NB4 (cell line): Measurements from ENCODE around the gene MRPL24.

ENCODE experiments used
- DNase-seq: peaks from one replicate; pipeline ENCODE4 v3.0.0; 2010; ENCODE audit warnings: low read depth
- H3K4me3 ChIP-seq: one replicate; pipeline ENCODE4 v1.5.1; 2011; ENCODE audit warnings: mild to moderate bottlenecking, low read depth, low read length, moderate library complexity
- CTCF ChIP-seq: IDR thresholded peaks from one replicate; pipeline ENCODE4 v1.5.1; 2012; ENCODE audit warnings: low read depth, low read length
- MYC ChIP-seq: IDR thresholded peaks from 2 replicates; pipeline ENCODE4 v1.6.1; 2011; ENCODE audit warnings: low read depth, low read length
- POLR2A ChIP-seq: IDR thresholded peaks from 2 replicates; pipeline ENCODE4 v1.6.1; 2011; ENCODE audit warnings: mild to moderate bottlenecking; ENCODE audit not compliant: insufficient read length; ENCODE audit errors: extremely low read depth
- TF ChIP-seq, protein P1 (sequence below): IDR thresholded peaks from 2 replicates; pipeline ENCODE4 v1.6.1; 2011; ENCODE audit warnings: low read depth, low read length

Gene MRPL24

DNA sequence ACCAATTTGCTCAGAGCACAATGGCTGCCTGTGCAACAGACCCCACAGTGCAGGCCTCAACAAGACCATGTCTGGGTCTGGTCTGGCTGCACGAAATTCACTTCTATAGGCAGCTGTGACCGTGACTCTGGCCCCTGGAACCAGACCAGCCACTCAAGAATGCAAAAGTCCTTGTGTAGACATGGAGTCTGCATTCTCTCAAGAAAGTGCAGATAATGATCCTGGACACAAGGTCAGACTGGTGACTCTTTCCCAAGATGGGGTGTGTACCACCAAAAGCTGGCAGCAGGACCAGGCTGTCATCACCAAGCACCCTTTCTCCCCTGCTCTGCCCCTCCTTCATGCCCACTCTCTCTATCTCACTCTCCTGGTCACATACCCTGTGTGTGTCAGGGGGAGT is 19.8 kb downstream of the MRPL24 start:
- no peak overlapping the region for H3K4me3 ChIP-seq
- no peak for DNase-seq
- TF ChIP-seq MYC (no peak), CTCF (no peak), POLR2A (no peak)
- TF ChIP-seq, protein P1, sequence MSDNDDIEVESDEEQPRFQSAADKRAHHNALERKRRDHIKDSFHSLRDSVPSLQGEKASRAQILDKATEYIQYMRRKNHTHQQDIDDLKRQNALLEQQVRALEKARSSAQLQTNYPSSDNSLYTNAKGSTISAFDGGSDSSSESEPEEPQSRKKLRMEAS, result no peak

DNA sequence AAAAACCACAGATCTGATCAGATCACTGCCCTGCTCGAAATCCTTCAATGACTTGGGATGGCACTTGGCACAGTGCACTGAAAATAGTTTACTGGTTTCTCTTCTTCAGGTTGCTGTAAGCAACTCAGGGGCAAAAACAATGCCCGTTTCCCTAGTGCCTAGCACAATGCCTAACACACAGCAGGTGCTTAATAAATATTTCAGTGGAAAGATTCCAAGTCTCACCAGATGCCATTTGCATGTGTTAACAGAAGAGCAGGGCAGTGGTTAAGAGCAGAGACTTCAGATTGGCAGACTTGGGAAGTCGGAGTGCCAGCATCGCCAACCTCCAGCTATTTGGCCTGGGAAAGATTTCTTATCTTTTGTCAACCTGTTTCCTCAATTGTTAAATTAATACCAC is 23.5 kb downstream of the MRPL24 start:
- no peak overlapping the region for H3K4me3 ChIP-seq
- TF ChIP-seq, protein P1, result no peak
- TF ChIP-seq MYC, result no peak
- TF ChIP-seq CTCF, result no peak
- no peak for TF ChIP-seq POLR2A
- no peak for DNase-seq

- no peak for TF ChIP-seq MYC
- TF ChIP-seq POLR2A, result no peak
- TF ChIP-seq, protein P1, result no peak
- no peak for TF ChIP-seq CTCF
- no peak overlapping the region for H3K4me3 ChIP-seq
- no peak for DNase-seq
Observed at GRCh38 chr1:156714830-156715229, 26.1 kb downstream of the MRPL24 start.

DNA sequence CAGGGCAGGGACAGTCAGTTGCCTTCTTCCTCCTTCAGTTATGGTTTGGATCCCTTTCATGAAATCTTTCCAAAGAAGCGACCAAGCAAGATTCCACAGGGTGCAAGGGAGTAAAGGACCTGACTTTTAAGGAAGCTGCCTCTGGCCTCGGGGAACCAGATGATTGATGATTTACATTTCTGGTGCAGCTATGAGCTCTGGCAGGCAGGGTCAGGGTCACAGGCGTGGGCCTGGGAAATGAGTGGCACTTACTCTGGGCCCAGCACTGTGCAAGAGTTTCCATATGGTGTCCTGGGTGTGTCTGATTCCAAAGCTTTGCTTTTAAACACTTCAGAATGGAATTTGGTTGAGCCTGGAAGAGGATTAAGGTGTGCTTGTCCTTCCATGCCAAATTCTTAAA is 28.3 kb downstream of the MRPL24 start:
- H3K4me3 ChIP-seq, result no peak overlapping the region
- no peak for DNase-seq
- TF ChIP-seq, protein P1, result no peak
- no peak for TF ChIP-seq POLR2A
- TF ChIP-seq MYC, result no peak
- TF ChIP-seq CTCF, result no peak

GRCh38 chr1:156711011-156711817 is 29.7 kb downstream of the MRPL24 start:
- DNase-seq, result no peak
- H3K4me3 ChIP-seq, result no peak overlapping the region
- no peak for TF ChIP-seq MYC
- no peak for TF ChIP-seq CTCF
- no peak for TF ChIP-seq POLR2A
- TF ChIP-seq, protein P1, result no peak
